ENCODE measurements around the gene HMCN1.

Gene HMCN1

GRCh38 chr1:185895208-185895900 lies 161.2 kb downstream of the HMCN1 start:
- Histone ChIP-seq H3K36me3 (ENCODE audit: insufficient read depth, low read length) (no peaks in the 10 kb centered on the region), H3K9me2 (ENCODE audit: low read depth, low read length) (no peaks in the 10 kb centered on the region), H3F3A (ENCODE audit: insufficient read depth, low read length) (no peaks in the 10 kb centered on the region), H3K27ac (ENCODE audit: low read depth, low read length, poor library complexity, severe bottlenecking) (no peak overlapping the region), H3K9ac (ENCODE audit: low read length) (no peak overlapping the region), H4K20me1 (ENCODE audit: insufficient read depth, low read length) (no peaks in the 10 kb centered on the region), H3K9me3 (ENCODE audit: low read length) (no peaks in the 10 kb centered on the region), H2AFZ (ENCODE audit: low read length) (no peak overlapping the region), H3K27me3 (ENCODE audit: insufficient read depth, low read length) (no peaks in the 10 kb centered on the region), H3K4me2 (ENCODE audit: low read length) (no peak overlapping the region), H3K79me2 (ENCODE audit: insufficient read depth, low read length) (no peaks in the 10 kb centered on the region), H3K4me3 (ENCODE audit: low read depth, low read length, poor library complexity, severe bottlenecking) (no peak overlapping the region), H3K4me1 (ENCODE audit: insufficient read depth, low read length, severe bottlenecking) (no peaks in the 10 kb centered on the region)
- TF ChIP-seq EZH2 (IDR thresholded peaks at IDR 0.05; ENCODE audit: borderline replicate concordance, low read length) = no peak
- TF ChIP-seq CTCF (IDR thresholded peaks at IDR 0.05; ENCODE audit: low read length) = no peak

- H4K20me1 ChIP-seq (ENCODE audit: insufficient read depth, low read length) = no peaks in the 10 kb centered on the region
- TF ChIP-seq CTCF (IDR thresholded peaks at IDR 0.05; ENCODE audit: low read length) = no peak
- no peak for TF ChIP-seq EZH2 (IDR thresholded peaks at IDR 0.05; ENCODE audit: borderline replicate concordance, low read length)
- no peaks in the 10 kb centered on the region for H3K36me3 ChIP-seq (ENCODE audit: insufficient read depth, low read length)
- H3K79me2 ChIP-seq (ENCODE audit: insufficient read depth, low read length) = no peaks in the 10 kb centered on the region
- H3K9me3 ChIP-seq (ENCODE audit: low read length) = no peaks in the 10 kb centered on the region
- no peaks in the 10 kb centered on the region for H3F3A ChIP-seq (ENCODE audit: insufficient read depth, low read length)
- H3K4me3 ChIP-seq (ENCODE audit: low read depth, low read length, poor library complexity, severe bottlenecking) = no peak overlapping the region
- H3K9ac ChIP-seq (ENCODE audit: low read length) = no peak overlapping the region
- no peaks in the 10 kb centered on the region for H3K4me1 ChIP-seq (ENCODE audit: insufficient read depth, low read length, severe bottlenecking)
- no peak overlapping the region for H2AFZ ChIP-seq (ENCODE audit: low read length)
- H3K27me3 ChIP-seq (ENCODE audit: insufficient read depth, low read length) = no peaks in the 10 kb centered on the region
- no peaks in the 10 kb centered on the region for H3K9me2 ChIP-seq (ENCODE audit: low read depth, low read length)
- H3K4me2 ChIP-seq (ENCODE audit: low read length) = no peak overlapping the region
- H3K27ac ChIP-seq (ENCODE audit: low read depth, low read length, poor library complexity, severe bottlenecking) = no peak overlapping the region
Observed at GRCh38 chr1:185896863-185897262, 162.7 kb downstream of the HMCN1 start.

- TF ChIP-seq CTCF (IDR thresholded peaks at IDR 0.05; ENCODE audit: low read length) = no peak
- TF ChIP-seq EZH2 (IDR thresholded peaks at IDR 0.05; ENCODE audit: borderline replicate concordance, low read length) = no peak
Observed at GRCh38 chr1:185906186-185906585, 172.0 kb downstream of the HMCN1 start.

More at GRCh38 chr1:185906186-185906585, 172.0 kb downstream of the HMCN1 start:
- Histone ChIP-seq H3K9me3 (ENCODE audit: low read length) (no peaks in the 10 kb centered on the region), H3K4me1 (ENCODE audit: insufficient read depth, low read length, severe bottlenecking) (no peaks in the 10 kb centered on the region), H3K36me3 (ENCODE audit: insufficient read depth, low read length) (no peaks in the 10 kb centered on the region), H3K27me3 (ENCODE audit: insufficient read depth, low read length) (no peaks in the 10 kb centered on the region), H3K4me3 (ENCODE audit: low read depth, low read length, poor library complexity, severe bottlenecking) (no peak overlapping the region), H3K27ac (ENCODE audit: low read depth, low read length, poor library complexity, severe bottlenecking) (no peak overlapping the region), H3K9ac (ENCODE audit: low read length) (no peak overlapping the region), H4K20me1 (ENCODE audit: insufficient read depth, low read length) (no peaks in the 10 kb centered on the region), H2AFZ (ENCODE audit: low read length) (no peak overlapping the region), H3K9me2 (ENCODE audit: low read depth, low read length) (no peaks in the 10 kb centered on the region), H3F3A (ENCODE audit: insufficient read depth, low read length) (no peaks in the 10 kb centered on the region; the same call in 1 of the 2 replicates), H3K4me2 (ENCODE audit: low read length) (no peak overlapping the region), H3K79me2 (ENCODE audit: insufficient read depth, low read length) (no peaks in the 10 kb centered on the region)
